ENCODE measurements around the gene RIMBP2.

DNA sequence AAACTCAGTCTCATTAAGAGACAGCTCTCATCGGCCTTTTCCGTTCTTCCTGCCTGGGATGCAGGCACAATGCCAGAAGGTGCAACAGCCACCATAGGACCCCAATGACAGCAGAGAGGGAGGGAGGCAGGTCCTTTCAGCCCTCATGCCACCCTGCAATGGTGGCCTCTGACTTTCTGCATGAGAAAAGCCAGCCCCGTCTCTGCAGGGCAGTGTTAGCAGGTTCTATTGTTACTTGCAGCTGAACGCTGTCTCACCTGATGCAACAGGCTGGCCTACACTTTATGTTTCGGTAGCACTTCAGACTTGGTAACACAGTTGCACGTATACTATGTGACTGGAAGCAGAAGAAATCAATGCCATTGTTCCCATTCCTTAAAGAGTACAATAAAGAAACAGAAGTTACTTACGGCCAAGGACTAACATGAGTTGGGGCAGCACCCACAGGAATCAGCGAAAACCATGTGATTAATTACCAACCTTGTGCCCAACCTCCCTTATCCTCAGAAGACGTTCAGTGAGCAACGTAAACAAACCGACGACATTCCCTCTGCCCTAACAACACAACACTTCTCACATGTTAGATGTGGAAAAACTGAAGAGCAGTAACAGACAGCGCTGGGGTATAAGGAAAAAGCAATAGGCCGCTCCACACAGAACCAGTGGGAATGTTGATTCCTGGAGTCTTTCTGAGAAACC lies 102.1 kb downstream of the RIMBP2 start:
- no peak for TF ChIP-seq CTCF (IDR thresholded peaks at IDR 0.05; ENCODE audit: low read depth, low read length)
- no peak for TF ChIP-seq POLR2A (IDR thresholded peaks at IDR 0.05; ENCODE audit: extremely low read depth, insufficient read length)
- no peak for TF ChIP-seq MAX (IDR thresholded peaks at IDR 0.05; ENCODE audit: low read depth, low read length)
- TF ChIP-seq MYC (IDR thresholded peaks at IDR 0.05; ENCODE audit: low read depth, low read length) = no peak
